ENCODE data around the gene GAREM1.

GAREM1 gene

DNA sequence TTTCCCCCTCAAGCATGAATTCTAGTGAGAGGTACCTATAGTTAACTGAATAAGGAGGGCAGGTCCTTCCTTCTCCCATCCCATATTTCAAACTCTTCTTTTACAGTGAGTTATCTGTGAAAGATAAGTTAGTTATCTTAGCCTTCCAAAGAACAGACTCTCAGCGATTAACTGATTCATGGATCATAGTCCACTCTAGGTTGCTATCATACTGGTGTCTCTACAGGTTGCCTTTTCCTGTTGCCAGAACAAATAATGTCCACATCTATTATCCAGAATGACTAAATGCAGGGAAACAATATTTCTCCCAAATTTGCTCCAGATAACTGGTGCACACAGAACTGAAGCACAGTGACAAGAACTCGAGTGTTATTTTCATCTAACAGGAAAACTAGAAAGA, 212.5 kb downstream of the GAREM1 start:
- H3K9ac ChIP-seq (ENCODE audit: low read depth in 1 of 2, low read length in 2 of 2), result no peak overlapping the region
- no peak overlapping the region for H3K4me3 ChIP-seq (ENCODE audit: low read length in 2 of 2)
- peak overlapping the region in 1 of 2 donors; percentile 3 for H3K27ac ChIP-seq (ENCODE audit: low read depth in 2 of 2, low read length in 2 of 2)
- no peaks in the 10 kb centered on the region for H3K9me3 ChIP-seq (ENCODE audit: control insufficient read depth in 2 of 2, low read length in 2 of 2)
- no peaks in the 10 kb centered on the region for H3K36me3 ChIP-seq (ENCODE audit: control insufficient read depth in 2 of 2, insufficient read depth in 2 of 2, low read length in 2 of 2)
- H3K4me1 ChIP-seq (ENCODE audit: control insufficient read depth in 2 of 2, insufficient read depth in 2 of 2, low read length in 2 of 2), result peaks cover 7 to 24% of the 10 kb centered on the region in 2 donors
- H3K27me3 ChIP-seq (ENCODE audit: control insufficient read depth in 2 of 2, insufficient read depth in 2 of 2, low read length in 2 of 2), result no peaks in the 10 kb centered on the region

DNA sequence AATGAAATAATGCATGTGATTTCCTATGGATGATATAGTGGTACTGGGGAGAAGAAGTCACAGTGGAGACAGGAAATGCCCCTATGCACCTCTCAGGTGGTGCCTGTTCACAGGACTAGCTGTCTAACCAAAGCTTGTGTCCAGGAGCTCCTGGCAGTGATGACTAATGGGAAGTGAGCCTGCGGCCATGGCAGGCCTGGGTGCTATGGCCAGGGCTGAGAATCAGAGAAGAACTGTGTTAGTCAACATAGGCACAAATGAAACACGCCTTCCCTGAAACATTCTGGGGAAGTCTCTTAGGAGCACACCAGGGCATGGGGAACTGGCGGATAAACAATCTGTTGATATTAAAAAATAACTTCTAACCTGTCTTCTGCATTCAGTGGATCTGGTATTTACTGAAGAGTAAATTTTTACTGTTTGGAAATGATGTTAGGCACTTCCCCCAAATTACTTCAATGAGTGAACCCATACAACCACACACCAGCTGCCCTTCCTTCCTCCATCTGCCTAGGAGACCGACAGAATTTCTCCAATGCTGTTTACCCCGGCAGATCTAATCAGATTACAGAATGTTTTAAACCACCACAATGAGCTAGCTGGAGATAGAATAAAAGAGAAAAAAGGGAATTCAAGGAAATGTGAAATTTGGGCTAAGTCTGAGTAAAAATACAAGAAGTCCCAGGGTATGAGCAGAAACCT, 213.4 kb downstream of the GAREM1 start:
- no peak overlapping the region for H3K4me3 ChIP-seq (ENCODE audit: low read length in 2 of 2)
- no peaks in the 10 kb centered on the region for H3K9me3 ChIP-seq (ENCODE audit: control insufficient read depth in 2 of 2, low read length in 2 of 2)
- no peak overlapping the region for H3K9ac ChIP-seq (ENCODE audit: low read depth in 1 of 2, low read length in 2 of 2)
- no peaks in the 10 kb centered on the region for H3K36me3 ChIP-seq (ENCODE audit: control insufficient read depth in 2 of 2, insufficient read depth in 2 of 2, low read length in 2 of 2)
- no peaks in the 10 kb centered on the region for H3K27me3 ChIP-seq (ENCODE audit: control insufficient read depth in 2 of 2, insufficient read depth in 2 of 2, low read length in 2 of 2)
- no peak overlapping the region for H3K27ac ChIP-seq (ENCODE audit: low read depth in 2 of 2, low read length in 2 of 2)
- H3K4me1 ChIP-seq (ENCODE audit: control insufficient read depth in 2 of 2, insufficient read depth in 2 of 2, low read length in 2 of 2), result peaks cover 7 to 24% of the 10 kb centered on the region in 2 donors

DNA sequence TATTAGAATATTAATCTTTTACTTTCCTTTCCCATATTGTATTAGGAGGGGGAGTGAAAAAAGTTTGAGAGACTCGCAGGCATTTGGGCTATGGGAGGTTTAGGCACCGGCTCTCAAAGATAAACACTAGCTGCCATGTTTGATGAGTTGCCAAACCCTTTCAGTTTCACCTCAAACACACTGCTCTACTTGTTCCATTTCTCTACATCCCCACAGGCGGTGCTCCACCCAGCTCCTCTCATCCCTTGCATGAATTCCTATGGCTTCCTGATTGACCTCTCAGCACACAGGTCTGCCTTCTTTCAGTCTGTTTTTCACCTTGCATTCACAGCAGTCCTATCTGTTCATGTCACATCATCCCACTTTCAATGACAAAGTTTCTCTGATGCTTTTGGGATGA, 215.1 kb downstream of the GAREM1 start:
- Histone ChIP-seq H3K4me1 (ENCODE audit: control insufficient read depth in 2 of 2, insufficient read depth in 2 of 2, low read length in 2 of 2) (peaks cover 7 to 24% of the 10 kb centered on the region in 2 donors), H3K4me3 (ENCODE audit: low read length in 2 of 2) (no peak overlapping the region), H3K36me3 (ENCODE audit: control insufficient read depth in 2 of 2, insufficient read depth in 2 of 2, low read length in 2 of 2) (no peaks in the 10 kb centered on the region), H3K9me3 (ENCODE audit: control insufficient read depth in 2 of 2, low read length in 2 of 2) (no peaks in the 10 kb centered on the region), H3K27ac (ENCODE audit: low read depth in 2 of 2, low read length in 2 of 2) (no peak overlapping the region), H3K27me3 (ENCODE audit: control insufficient read depth in 2 of 2, insufficient read depth in 2 of 2, low read length in 2 of 2) (no peaks in the 10 kb centered on the region), H3K9ac (ENCODE audit: low read depth in 1 of 2, low read length in 2 of 2) (no peak overlapping the region)

DNA sequence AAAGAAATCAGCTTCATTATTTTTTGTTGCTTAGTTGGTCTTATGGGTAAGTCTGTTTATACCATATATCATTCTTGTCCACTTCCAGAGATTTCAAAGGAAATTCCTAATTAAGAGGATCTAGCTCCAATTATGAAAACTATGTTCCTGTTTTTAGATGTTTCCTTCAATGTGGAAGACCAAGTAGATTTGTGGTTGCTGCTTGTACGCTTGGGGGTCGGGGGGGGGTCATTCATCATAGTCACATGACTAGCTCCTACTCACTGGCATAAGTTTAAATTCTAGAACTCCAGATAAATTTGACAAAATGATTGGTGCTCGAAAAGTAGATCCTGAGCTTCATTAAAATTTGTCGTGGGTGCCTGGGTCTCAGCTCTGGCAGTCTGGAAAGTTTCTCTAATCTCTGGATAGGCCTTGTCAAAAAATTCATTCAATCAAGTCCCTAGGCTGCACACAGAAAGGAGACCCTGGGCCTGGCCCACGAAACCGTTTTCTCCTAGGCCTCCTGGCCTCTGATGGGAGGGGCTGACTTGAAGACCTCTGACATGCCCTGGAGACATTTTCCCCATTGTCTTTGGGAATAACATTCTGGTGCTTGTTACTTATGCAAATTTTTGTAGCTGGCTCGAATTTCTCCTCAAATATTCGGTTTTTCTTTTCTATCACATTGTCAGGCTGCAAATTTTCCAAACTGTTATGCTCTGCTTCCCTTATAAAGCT, 218.4 kb downstream of the GAREM1 start:
- H3K9me3 ChIP-seq (ENCODE audit: control insufficient read depth in 2 of 2, low read length in 2 of 2), result no peaks in the 10 kb centered on the region
- H3K4me1 ChIP-seq (ENCODE audit: control insufficient read depth in 2 of 2, insufficient read depth in 2 of 2, low read length in 2 of 2), result peaks cover 0 to 2% of the 10 kb centered on the region in 2 donors
- H3K27ac ChIP-seq (ENCODE audit: low read depth in 2 of 2, low read length in 2 of 2), result no peak overlapping the region
- H3K9ac ChIP-seq (ENCODE audit: low read depth in 1 of 2, low read length in 2 of 2), result no peak overlapping the region
- H3K4me3 ChIP-seq (ENCODE audit: low read length in 2 of 2), result no peak overlapping the region
- H3K36me3 ChIP-seq (ENCODE audit: control insufficient read depth in 2 of 2, insufficient read depth in 2 of 2, low read length in 2 of 2), result no peaks in the 10 kb centered on the region
- H3K27me3 ChIP-seq (ENCODE audit: control insufficient read depth in 2 of 2, insufficient read depth in 2 of 2, low read length in 2 of 2), result no peaks in the 10 kb centered on the region

DNA sequence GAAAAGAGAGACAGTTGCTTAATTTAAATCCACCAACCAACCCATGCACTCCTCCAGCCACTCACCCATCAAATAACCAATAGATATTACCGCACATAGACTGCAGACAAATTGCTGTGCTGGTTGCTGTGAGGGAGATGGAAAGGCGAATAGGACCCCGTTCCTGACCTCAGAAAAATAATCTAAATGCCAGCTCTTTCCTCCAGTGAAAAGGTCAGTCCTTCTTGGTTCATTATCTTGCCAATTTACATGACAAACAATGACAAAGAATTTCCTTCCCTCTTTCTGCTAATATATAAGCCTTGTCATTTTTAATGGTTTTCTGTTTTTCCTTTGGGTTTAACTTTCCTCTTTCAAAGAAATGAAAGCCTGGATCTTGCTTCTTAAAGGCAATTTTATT, 219.2 kb downstream of the GAREM1 start:
- Histone ChIP-seq H3K9me3 (ENCODE audit: control insufficient read depth in 2 of 2, low read length in 2 of 2) (no peaks in the 10 kb centered on the region), H3K36me3 (ENCODE audit: control insufficient read depth in 2 of 2, insufficient read depth in 2 of 2, low read length in 2 of 2) (no peaks in the 10 kb centered on the region), H3K9ac (ENCODE audit: low read depth in 1 of 2, low read length in 2 of 2) (no peak overlapping the region), H3K27ac (ENCODE audit: low read depth in 2 of 2, low read length in 2 of 2) (no peak overlapping the region), H3K4me1 (ENCODE audit: control insufficient read depth in 2 of 2, insufficient read depth in 2 of 2, low read length in 2 of 2) (no peaks in the 10 kb centered on the region), H3K27me3 (ENCODE audit: control insufficient read depth in 2 of 2, insufficient read depth in 2 of 2, low read length in 2 of 2) (no peaks in the 10 kb centered on the region), H3K4me3 (ENCODE audit: low read length in 2 of 2) (no peak overlapping the region)

DNA sequence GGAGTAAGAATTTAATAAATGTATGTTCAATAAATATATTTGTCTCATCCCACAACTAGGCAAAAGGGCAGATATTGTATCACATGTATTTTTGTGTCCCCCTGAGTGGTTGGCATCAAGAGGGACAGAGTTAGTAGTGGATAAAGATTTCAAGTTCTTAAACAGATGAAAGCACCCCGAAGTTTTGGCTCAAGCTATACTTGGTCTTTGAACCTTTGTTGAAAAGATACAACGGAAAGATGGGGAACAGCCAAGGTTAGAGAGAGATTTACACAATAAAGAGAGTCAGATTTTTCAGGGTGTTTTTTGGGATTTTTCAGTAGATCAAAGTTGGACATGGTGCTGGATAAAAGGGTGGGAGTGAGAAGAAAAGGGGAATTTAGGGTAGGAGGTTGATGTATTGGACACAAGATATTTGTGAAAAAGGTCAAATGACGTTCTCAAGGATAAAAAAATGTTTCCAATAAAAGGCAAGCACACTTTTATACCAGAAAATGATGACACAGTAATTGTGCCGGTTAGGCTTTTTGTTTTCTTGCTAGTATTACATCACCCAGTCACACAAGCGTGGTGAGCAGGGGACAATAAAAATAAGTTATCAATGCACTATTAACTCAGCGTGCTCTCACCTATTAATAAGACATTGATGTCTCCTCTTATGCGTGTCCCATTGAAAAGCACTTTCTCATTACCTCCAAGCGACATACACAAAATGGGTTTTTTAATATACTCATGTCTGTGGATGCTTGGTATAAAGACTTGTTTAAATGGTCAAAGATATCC, 221.3 kb downstream of the GAREM1 start:
- Histone ChIP-seq H3K9ac (ENCODE audit: low read depth in 1 of 2, low read length in 2 of 2) (no peak overlapping the region), H3K4me3 (ENCODE audit: low read length in 2 of 2) (no peak overlapping the region), H3K36me3 (ENCODE audit: control insufficient read depth in 2 of 2, insufficient read depth in 2 of 2, low read length in 2 of 2) (no peaks in the 10 kb centered on the region), H3K27me3 (ENCODE audit: control insufficient read depth in 2 of 2, insufficient read depth in 2 of 2, low read length in 2 of 2) (no peaks in the 10 kb centered on the region), H3K27ac (ENCODE audit: low read depth in 2 of 2, low read length in 2 of 2) (no peak overlapping the region), H3K4me1 (ENCODE audit: control insufficient read depth in 2 of 2, insufficient read depth in 2 of 2, low read length in 2 of 2) (no peaks in the 10 kb centered on the region), H3K9me3 (ENCODE audit: control insufficient read depth in 2 of 2, low read length in 2 of 2) (no peaks in the 10 kb centered on the region)

DNA sequence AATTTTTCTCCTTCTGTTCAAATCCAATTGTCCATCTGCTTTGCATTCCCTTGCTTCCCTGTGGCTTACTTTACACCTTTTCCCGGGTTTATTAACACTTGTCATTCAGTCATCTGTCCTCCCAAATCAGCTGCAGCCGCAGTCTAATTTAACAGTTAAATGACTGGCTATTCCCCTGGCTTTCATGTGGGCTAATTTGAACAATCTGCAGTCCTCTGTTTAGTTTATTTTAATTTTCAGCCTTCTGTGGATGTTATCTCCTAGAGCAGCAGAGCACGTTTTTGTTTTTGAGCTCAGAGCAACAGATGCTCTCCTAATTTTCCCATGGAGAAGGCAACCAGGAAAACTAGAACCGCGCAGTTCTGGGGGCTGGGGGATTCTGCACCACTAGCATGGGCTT, 225.8 kb downstream of the GAREM1 start:
- H3K9ac ChIP-seq (ENCODE audit: low read depth in 1 of 2, low read length in 2 of 2), result no peak overlapping the region
- H3K4me3 ChIP-seq (ENCODE audit: low read length in 2 of 2), result no peak overlapping the region
- no peaks in the 10 kb centered on the region for H3K36me3 ChIP-seq (ENCODE audit: control insufficient read depth in 2 of 2, insufficient read depth in 2 of 2, low read length in 2 of 2)
- no peak overlapping the region for H3K27ac ChIP-seq (ENCODE audit: low read depth in 2 of 2, low read length in 2 of 2)
- no peaks in the 10 kb centered on the region for H3K27me3 ChIP-seq (ENCODE audit: control insufficient read depth in 2 of 2, insufficient read depth in 2 of 2, low read length in 2 of 2)
- H3K4me1 ChIP-seq (ENCODE audit: control insufficient read depth in 2 of 2, insufficient read depth in 2 of 2, low read length in 2 of 2), result peaks cover 0 to 8% of the 10 kb centered on the region in 2 donors
- no peaks in the 10 kb centered on the region for H3K9me3 ChIP-seq (ENCODE audit: control insufficient read depth in 2 of 2, low read length in 2 of 2)

DNA sequence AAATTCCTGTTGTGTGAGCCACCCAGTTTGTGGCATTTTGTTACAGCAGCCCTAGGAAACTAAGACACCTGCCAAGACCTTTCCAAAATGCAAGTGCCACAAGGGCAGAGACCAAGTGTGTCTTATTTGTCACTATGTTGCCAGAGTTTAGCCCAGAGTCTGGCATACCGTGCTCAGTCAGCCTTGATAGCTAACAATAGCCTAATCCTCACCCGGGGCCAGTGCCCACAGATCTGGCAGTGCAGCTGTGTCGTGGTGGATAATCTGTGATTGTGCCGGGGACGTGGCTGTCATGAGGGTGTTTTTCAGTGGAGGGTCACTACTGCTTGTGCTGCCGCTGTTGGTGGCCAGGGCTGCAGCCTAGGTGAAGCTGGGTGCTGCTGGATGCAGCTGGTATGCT, 227.3 kb downstream of the GAREM1 start:
- Histone ChIP-seq H3K9ac (ENCODE audit: low read depth in 1 of 2, low read length in 2 of 2) (no peak overlapping the region), H3K4me3 (ENCODE audit: low read length in 2 of 2) (no peak overlapping the region), H3K36me3 (ENCODE audit: control insufficient read depth in 2 of 2, insufficient read depth in 2 of 2, low read length in 2 of 2) (no peaks in the 10 kb centered on the region), H3K9me3 (ENCODE audit: control insufficient read depth in 2 of 2, low read length in 2 of 2) (no peaks in the 10 kb centered on the region), H3K27ac (ENCODE audit: low read depth in 2 of 2, low read length in 2 of 2) (no peak overlapping the region), H3K27me3 (ENCODE audit: control insufficient read depth in 2 of 2, insufficient read depth in 2 of 2, low read length in 2 of 2) (no peaks in the 10 kb centered on the region), H3K4me1 (ENCODE audit: control insufficient read depth in 2 of 2, insufficient read depth in 2 of 2, low read length in 2 of 2) (peaks cover 0 to 8% of the 10 kb centered on the region in 2 donors)

DNA sequence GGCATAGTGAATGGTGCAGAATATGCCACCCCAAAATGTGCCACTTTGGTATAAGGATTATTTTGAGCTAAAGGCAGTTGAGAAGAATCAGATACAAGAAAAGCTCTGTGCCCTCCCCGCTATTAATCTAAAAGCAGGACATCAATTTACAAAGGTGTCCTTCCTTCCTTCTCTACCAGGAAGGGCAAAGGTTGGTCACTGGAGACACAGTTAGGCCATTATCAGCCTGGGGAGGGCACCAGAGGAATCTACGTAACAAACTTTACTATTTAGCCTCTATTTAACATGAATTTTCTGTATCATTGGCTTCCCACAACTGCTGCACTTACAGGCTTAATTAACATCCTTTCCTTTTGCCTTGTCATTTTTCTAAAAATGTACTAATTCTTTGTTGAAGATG, 228.3 kb downstream of the GAREM1 start:
- Histone ChIP-seq H3K27me3 (ENCODE audit: control insufficient read depth in 2 of 2, insufficient read depth in 2 of 2, low read length in 2 of 2) (no peaks in the 10 kb centered on the region), H3K36me3 (ENCODE audit: control insufficient read depth in 2 of 2, insufficient read depth in 2 of 2, low read length in 2 of 2) (no peaks in the 10 kb centered on the region), H3K4me1 (ENCODE audit: control insufficient read depth in 2 of 2, insufficient read depth in 2 of 2, low read length in 2 of 2) (peaks cover 0 to 10% of the 10 kb centered on the region in 2 donors), H3K4me3 (ENCODE audit: low read length in 2 of 2) (no peak overlapping the region), H3K27ac (ENCODE audit: low read depth in 2 of 2, low read length in 2 of 2) (no peak overlapping the region), H3K9me3 (ENCODE audit: control insufficient read depth in 2 of 2, low read length in 2 of 2) (no peaks in the 10 kb centered on the region), H3K9ac (ENCODE audit: low read depth in 1 of 2, low read length in 2 of 2) (no peak overlapping the region)

DNA sequence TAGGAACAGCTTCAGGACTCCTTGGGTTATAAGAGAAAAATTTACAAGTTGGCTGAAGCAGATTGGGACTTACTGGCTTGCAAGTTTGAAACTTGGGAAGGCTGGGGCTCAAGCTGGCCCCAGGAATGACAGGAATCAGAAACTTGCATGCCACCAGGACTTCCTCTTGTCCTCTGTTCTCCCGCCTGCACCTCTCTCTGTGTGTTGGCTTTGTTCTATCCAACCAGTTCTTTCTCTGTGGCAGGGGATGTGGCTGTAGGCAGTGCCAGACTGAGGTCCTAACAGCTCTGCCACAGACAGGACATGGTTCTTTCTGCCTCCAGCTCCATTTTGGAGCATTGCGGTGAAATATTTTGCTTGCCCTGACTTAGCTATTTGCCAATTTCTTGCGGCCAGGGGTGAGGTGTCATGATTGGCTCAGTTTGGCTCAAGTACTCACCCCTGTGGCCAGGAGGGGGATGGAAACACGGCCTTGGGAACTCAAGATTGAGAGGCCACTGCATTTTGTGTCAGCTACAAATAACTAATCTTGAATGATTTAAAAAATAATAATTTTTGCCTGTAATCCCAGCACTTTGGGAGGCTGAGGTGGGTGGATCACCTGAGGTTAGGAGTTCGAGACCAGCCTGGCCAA, 231.9 kb downstream of the GAREM1 start:
- H3K27ac ChIP-seq (ENCODE audit: low read depth in 2 of 2, low read length in 2 of 2), result no peak overlapping the region
- H3K4me3 ChIP-seq (ENCODE audit: low read length in 2 of 2), result no peak overlapping the region
- no peaks in the 10 kb centered on the region for H3K9me3 ChIP-seq (ENCODE audit: control insufficient read depth in 2 of 2, low read length in 2 of 2)
- no peak overlapping the region for H3K9ac ChIP-seq (ENCODE audit: low read depth in 1 of 2, low read length in 2 of 2)
- H3K4me1 ChIP-seq (ENCODE audit: control insufficient read depth in 2 of 2, insufficient read depth in 2 of 2, low read length in 2 of 2), result peaks cover 0 to 18% of the 10 kb centered on the region in 2 donors
- no peaks in the 10 kb centered on the region for H3K36me3 ChIP-seq (ENCODE audit: control insufficient read depth in 2 of 2, insufficient read depth in 2 of 2, low read length in 2 of 2)
- H3K27me3 ChIP-seq (ENCODE audit: control insufficient read depth in 2 of 2, insufficient read depth in 2 of 2, low read length in 2 of 2), result no peaks in the 10 kb centered on the region

Data from mucosa of rectum (tissue), 2 donors.